K562 (cell line): ENCODE results near the gene RNF31. TPM values are rescaled to one million over a fixed set of nuclear protein-coding genes. Genes with fewer than 3 reads are reported as not detected.
A peak's percentile ranks its signal among the peaks of the same experiment; 100 is the strongest.

Source experiments
- GABPA ChIP-seq: fragments of 200-800 bp; sonication (Bioruptor generic); conservative IDR thresholded peaks from 2 replicates; pipeline ENCODE4 v1.6.1; 2016; ENCODE audit warnings: low read depth, missing genetic modification characterization, missing compliant biosample characterization
- HCFC1 ChIP-seq: IDR thresholded peaks from 2 replicates; pipeline ENCODE4 v1.6.1; 2012; ENCODE audit warnings: low read depth, low read length, improper control_type of control experiment
- JUN ChIP-seq, 2 experiments: sonication (generic) in 1 of 2; formaldehyde crosslinking in 1 of 2; IDR thresholded peaks; 2 replicates each; pipeline versions ENCODE4 v1.6.1 to v1.8.0; 2012 to 2022; ENCODE audit warnings: borderline replicate concordance in 2 of 2, mild to moderate bottlenecking in 2 of 2, improper control_type of control experiment in 1 of 2, low read depth in 1 of 2, low read length in 1 of 2, missing genetic modification reagents in 1 of 2
- NR2C2 ChIP-seq, 2 experiments: fragments of 200-800 bp in 1 of 2; sonication (Bioruptor generic) in 1 of 2; sonication (generic) in 1 of 2; formaldehyde crosslinking in 1 of 2; IDR thresholded peaks; 2 replicates each; pipeline versions ENCODE4 v1.6.1 to v1.8.0; 2016 to 2022; ENCODE audit warnings: mild to moderate bottlenecking in 1 of 2, missing compliant biosample characterization in 1 of 2, missing genetic modification characterization in 1 of 2, missing genetic modification reagents in 1 of 2
- POLR2H ChIP-seq: IDR thresholded peaks from 2 replicates; pipeline ENCODE4 v1.6.1; 2016; ENCODE audit warnings: missing genetic modification characterization, low read depth, mild to moderate bottlenecking, control low read depth, missing compliant biosample characterization, moderate library complexity
- SMARCA5 ChIP-seq: fragments of 450-650 bp; IDR thresholded peaks from 2 replicates; pipeline ENCODE4 v1.6.1; 2016
- SPI1 ChIP-seq: IDR thresholded peaks from 2 replicates; pipeline ENCODE4 v1.6.1; 2011; ENCODE audit warnings: low read depth, low read length, control low read depth, borderline replicate concordance
- polyA plus RNA-seq, 8 experiments: library from polyadenylated mRNA; depleted of rRNA in 4 of 8; stranded (reverse) in 5 of 8; unstranded in 3 of 8; fragments of >200 nt; fragmentation: Nextera tagmentation in 2 of 8; fragmentation: Illumina TruSeq in 1 of 8; extraction: Ambion mirVana in 2 of 8; extraction: Trizol in 1 of 8; gene quantifications; 2 replicates each; pipeline versions ENCODE4 v1.2.1 to v1.2.3, GENCODE V29; 2011 to 2014; ENCODE audit warnings: inconsistent platforms in 1 of 8, missing spikeins in 1 of 8
- total RNA-seq, 7 experiments: library from RNA; depleted of rRNA in 6 of 7; stranded (reverse); fragments of >200 nt in 6 of 7; fragmentation: Illumina TruSeq in 2 of 7; extraction: Trizol in 2 of 7; gene quantifications; 2 replicates each; pipeline versions ENCODE4 v1.2.1 to v1.2.3, GENCODE V29; 2011 to 2021; ENCODE audit warnings: low replicate concordance in 1 of 7
- TF ChIP-seq, protein P1 (sequence below), 2 experiments: IDR thresholded peaks; 2 replicates each; pipeline ENCODE4 v1.6.1; 2012; ENCODE audit warnings: improper control_type of control experiment in 2 of 2, low read depth in 2 of 2, low read length in 2 of 2, borderline replicate concordance in 1 of 2
- TF ChIP-seq, protein P2 (sequence below): sonication (generic); formaldehyde crosslinking; IDR thresholded peaks from 2 replicates; pipeline ENCODE4 v1.8.0; 2023; ENCODE audit warnings: mild to moderate bottlenecking, missing genetic modification reagents
- TF ChIP-seq, protein P3 (sequence below): fragments of 250-450 bp; sonication (Bioruptor Pico); IDR thresholded peaks from 2 replicates; pipeline ENCODE4 v1.4.0; 2020; ENCODE audit warnings: mild to moderate bottlenecking, moderate library complexity

Gene RNF31
- total and polyA plus RNA-seq, 9 of the 15 experiments (the other 6 are each of a cell fraction or from before 2014, with no cell fraction given) = 3.1 to 47.6 (median 19.1) TPM

DNA sequence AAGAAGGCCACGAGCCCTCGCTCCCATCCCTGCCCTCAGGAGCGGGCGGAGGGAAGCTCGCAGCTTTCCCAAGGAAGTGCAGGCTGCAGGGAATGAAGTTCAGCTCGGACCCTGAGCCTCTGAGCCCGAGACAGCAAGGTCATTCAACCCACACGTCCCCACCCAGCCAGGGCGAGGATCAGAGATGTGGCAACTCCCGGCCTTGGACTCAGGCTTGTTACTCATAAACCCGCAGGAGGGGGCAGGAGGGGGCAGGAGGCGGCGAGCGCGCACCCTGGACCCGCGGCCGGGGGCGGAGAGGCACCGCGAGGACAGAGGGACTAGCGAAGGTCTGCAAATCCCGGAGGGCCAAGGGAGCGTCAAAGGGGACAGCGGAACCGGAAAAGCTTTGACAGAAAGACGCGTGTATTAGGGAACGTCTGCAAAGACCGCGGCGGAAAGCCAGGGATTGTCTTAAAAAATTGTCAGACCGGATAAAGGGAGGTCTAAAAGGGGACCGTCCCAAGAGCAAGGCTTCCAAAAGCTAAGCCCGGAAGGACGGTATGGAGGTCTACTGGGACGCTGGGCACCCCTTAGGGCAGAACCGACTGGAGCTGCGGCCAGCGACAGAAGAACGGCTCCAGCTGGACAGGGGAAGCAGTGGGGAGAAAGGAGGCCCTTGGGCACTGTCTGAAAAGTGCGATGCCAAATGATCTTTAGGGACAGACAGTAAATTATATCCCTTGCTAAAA is 33.3 kb upstream of the RNF31 start (continued):
- TF ChIP-seq, protein P1, sequence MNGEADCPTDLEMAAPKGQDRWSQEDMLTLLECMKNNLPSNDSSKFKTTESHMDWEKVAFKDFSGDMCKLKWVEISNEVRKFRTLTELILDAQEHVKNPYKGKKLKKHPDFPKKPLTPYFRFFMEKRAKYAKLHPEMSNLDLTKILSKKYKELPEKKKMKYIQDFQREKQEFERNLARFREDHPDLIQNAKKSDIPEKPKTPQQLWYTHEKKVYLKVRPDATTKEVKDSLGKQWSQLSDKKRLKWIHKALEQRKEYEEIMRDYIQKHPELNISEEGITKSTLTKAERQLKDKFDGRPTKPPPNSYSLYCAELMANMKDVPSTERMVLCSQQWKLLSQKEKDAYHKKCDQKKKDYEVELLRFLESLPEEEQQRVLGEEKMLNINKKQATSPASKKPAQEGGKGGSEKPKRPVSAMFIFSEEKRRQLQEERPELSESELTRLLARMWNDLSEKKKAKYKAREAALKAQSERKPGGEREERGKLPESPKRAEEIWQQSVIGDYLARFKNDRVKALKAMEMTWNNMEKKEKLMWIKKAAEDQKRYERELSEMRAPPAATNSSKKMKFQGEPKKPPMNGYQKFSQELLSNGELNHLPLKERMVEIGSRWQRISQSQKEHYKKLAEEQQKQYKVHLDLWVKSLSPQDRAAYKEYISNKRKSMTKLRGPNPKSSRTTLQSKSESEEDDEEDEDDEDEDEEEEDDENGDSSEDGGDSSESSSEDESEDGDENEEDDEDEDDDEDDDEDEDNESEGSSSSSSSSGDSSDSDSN (IDR thresholded peaks at IDR 0.05; ENCODE audit: borderline replicate concordance in 1 of 2, low read depth in 2 of 2, low read length in 2 of 2) = peak in 1 of 2 experiments; percentile 46; a peak in 1 of 4 replicates
- TF ChIP-seq GABPA (tag) (peak; percentile 91), POLR2H (tag) (peak; percentile 78), JUN (IDR thresholded peaks at IDR 0.05; ENCODE audit: borderline replicate concordance, low read depth, low read length) (no peak), JUN (CRISPR knock-in tag; IDR thresholded peaks at IDR 0.05; ENCODE audit: borderline replicate concordance) (no peak), NR2C2 (CRISPR knock-in tag; IDR thresholded peaks at IDR 0.05) (no peak), NR2C2 (tag; IDR thresholded peaks at IDR 0.05) (no peak; the same call in none of the 2 replicates), HCFC1 (0 out of 2 replicates have a peak, but pooled peaks have one; percentile 5), SMARCA5 (no peak), SPI1 (no peak)
- TF ChIP-seq, protein P2, sequence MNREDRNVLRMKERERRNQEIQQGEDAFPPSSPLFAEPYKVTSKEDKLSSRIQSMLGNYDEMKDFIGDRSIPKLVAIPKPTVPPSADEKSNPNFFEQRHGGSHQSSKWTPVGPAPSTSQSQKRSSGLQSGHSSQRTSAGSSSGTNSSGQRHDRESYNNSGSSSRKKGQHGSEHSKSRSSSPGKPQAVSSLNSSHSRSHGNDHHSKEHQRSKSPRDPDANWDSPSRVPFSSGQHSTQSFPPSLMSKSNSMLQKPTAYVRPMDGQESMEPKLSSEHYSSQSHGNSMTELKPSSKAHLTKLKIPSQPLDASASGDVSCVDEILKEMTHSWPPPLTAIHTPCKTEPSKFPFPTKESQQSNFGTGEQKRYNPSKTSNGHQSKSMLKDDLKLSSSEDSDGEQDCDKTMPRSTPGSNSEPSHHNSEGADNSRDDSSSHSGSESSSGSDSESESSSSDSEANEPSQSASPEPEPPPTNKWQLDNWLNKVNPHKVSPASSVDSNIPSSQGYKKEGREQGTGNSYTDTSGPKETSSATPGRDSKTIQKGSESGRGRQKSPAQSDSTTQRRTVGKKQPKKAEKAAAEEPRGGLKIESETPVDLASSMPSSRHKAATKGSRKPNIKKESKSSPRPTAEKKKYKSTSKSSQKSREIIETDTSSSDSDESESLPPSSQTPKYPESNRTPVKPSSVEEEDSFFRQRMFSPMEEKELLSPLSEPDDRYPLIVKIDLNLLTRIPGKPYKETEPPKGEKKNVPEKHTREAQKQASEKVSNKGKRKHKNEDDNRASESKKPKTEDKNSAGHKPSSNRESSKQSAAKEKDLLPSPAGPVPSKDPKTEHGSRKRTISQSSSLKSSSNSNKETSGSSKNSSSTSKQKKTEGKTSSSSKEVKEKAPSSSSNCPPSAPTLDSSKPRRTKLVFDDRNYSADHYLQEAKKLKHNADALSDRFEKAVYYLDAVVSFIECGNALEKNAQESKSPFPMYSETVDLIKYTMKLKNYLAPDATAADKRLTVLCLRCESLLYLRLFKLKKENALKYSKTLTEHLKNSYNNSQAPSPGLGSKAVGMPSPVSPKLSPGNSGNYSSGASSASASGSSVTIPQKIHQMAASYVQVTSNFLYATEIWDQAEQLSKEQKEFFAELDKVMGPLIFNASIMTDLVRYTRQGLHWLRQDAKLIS = 0 out of 2 replicates have a peak, but pooled peaks have one; percentile 57
- TF ChIP-seq, protein P3, sequence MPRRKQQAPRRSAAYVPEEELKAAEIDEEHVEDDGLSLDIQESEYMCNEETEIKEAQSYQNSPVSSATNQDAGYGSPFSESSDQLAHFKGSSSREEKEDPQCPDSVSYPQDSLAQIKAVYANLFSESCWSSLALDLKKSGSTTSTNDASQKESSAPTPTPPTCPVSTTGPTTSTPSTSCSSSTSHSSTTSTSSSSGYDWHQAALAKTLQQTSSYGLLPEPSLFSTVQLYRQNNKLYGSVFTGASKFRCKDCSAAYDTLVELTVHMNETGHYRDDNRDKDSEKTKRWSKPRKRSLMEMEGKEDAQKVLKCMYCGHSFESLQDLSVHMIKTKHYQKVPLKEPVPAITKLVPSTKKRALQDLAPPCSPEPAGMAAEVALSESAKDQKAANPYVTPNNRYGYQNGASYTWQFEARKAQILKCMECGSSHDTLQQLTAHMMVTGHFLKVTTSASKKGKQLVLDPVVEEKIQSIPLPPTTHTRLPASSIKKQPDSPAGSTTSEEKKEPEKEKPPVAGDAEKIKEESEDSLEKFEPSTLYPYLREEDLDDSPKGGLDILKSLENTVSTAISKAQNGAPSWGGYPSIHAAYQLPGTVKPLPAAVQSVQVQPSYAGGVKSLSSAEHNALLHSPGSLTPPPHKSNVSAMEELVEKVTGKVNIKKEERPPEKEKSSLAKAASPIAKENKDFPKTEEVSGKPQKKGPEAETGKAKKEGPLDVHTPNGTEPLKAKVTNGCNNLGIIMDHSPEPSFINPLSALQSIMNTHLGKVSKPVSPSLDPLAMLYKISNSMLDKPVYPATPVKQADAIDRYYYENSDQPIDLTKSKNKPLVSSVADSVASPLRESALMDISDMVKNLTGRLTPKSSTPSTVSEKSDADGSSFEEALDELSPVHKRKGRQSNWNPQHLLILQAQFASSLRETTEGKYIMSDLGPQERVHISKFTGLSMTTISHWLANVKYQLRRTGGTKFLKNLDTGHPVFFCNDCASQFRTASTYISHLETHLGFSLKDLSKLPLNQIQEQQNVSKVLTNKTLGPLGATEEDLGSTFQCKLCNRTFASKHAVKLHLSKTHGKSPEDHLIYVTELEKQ (CRISPR knock-in tag) = no peak
